Measurements from ENCODE around the gene ARAP2. TPM values are rescaled to one million over a fixed set of nuclear protein-coding genes. Genes with fewer than 3 reads are reported as not detected.

Gene ARAP2
- total RNA-seq, 1 donor from 2014 or later: 29.5 TPM

- intact Hi-C loops (cut with micrococcal nuclease): no loop called here
- Mint-ChIP-seq H3K4me1 (ENCODE audit: low read depth) (peaks cover 80% of the 10 kb centered on the region), H3K9me3 (peaks cover 13% of the 10 kb centered on the region), H3K27ac (peak overlapping the region; percentile 78), H3K4me3 (ENCODE audit: low read depth) (no peak overlapping the region), H3K27me3 (ENCODE audit: low read depth) (no peaks in the 10 kb centered on the region), H3K36me3 (ENCODE audit: low read depth) (peaks cover 25% of the 10 kb centered on the region)
- no peak for DNase-seq (ENCODE audit: low spot score)
These were observed 36.2 kb upstream of the ARAP2 start for GRCh38 chr4:36280555-36280954.

DNA sequence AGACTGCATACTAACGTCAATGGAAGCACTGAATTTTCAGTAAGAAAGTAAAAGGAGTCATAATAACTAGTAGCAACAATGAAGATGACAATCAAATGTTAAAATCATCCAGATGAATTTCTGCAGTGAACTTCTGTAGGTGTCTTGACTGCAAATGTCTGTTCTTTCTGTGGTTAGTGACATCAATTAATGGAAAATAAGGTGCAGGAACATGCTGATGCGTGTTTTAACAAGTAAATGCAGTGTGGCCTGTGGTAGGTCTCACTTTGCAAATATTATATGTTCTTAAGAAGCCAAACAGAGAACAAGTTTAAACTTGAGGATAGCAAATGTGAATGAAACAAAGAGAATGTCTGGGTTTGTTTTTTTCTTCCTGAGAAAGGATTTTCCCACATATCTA, 34.5 kb upstream of the ARAP2 start:
- DNase-seq (ENCODE audit: low spot score): no peak
- H3K4me3 Mint-ChIP-seq (ENCODE audit: low read depth): peak overlapping the region; percentile 3
- H3K4me1 Mint-ChIP-seq (ENCODE audit: low read depth): peaks cover 66% of the 10 kb centered on the region
- H3K9me3 Mint-ChIP-seq: peaks cover 8% of the 10 kb centered on the region
- peak overlapping the region; percentile 78 for H3K27ac Mint-ChIP-seq
- intact Hi-C loops (cut with micrococcal nuclease): loop anchor here (1.0 kb wide), 5 partner anchors 8 to 70 kb away; no protein-coding TSS in a partner anchor
- no peaks in the 10 kb centered on the region for H3K27me3 Mint-ChIP-seq (ENCODE audit: low read depth)
- peaks cover 15% of the 10 kb centered on the region for H3K36me3 Mint-ChIP-seq (ENCODE audit: low read depth)

- DNase-seq (ENCODE audit: low spot score): no peak
- Mint-ChIP-seq H3K27ac (peak overlapping the region; percentile 19), H3K27me3 (ENCODE audit: low read depth) (no peaks in the 10 kb centered on the region), H3K4me1 (ENCODE audit: low read depth) (peaks cover 67% of the 10 kb centered on the region), H3K36me3 (ENCODE audit: low read depth) (peaks cover 6% of the 10 kb centered on the region), H3K4me3 (ENCODE audit: low read depth) (no peak overlapping the region), H3K9me3 (peaks cover 7% of the 10 kb centered on the region)
- intact Hi-C loops (cut with micrococcal nuclease): no loop called here
These were observed 33.2 kb upstream of the ARAP2 start for GRCh38 chr4:36277533-36277932.

DNA sequence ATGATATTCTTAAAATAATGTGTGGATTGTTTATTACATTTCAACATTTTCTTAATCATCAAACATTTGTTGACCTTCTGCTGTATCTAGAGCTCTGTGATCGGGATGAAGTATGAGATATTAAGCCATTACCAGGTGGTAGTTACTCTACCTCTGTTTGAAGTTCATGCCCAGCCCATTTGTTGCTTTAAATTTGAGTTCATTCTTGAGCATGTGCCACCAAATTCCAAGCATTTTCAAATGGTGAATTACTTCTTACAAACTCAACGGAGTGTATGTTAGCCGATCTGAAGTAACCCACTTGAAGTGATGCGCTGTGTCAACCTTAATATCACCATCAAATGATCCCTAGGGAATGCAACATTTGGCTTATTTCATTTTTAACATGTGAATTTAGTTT, 29.8 kb upstream of the ARAP2 start:
- H3K27ac Mint-ChIP-seq: no peak overlapping the region
- H3K9me3 Mint-ChIP-seq: no peaks in the 10 kb centered on the region
- peaks cover 38% of the 10 kb centered on the region for H3K4me1 Mint-ChIP-seq (ENCODE audit: low read depth)
- no peak for DNase-seq (ENCODE audit: low spot score)
- H3K36me3 Mint-ChIP-seq (ENCODE audit: low read depth): no peaks in the 10 kb centered on the region
- H3K27me3 Mint-ChIP-seq (ENCODE audit: low read depth): no peaks in the 10 kb centered on the region
- intact Hi-C loops (cut with micrococcal nuclease): no loop called here
- H3K4me3 Mint-ChIP-seq (ENCODE audit: low read depth): no peak overlapping the region

DNA sequence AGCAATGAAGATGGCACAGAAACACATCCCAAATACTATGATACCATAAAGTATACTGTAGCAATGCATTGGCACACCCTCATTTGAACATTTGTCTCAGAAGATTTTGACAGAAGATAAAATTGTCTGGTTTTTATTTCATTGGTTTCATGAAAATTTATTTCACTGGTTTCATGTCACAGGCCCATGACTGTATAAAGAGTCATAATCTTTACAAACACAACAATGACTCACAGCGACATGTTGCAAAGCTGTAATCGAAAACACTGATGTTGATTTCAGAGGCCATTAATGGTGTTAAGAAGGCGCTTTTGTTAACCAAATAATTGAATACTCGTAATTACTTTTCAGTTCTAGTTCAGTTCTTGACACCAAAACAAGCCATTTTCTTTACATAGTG, 29.0 kb upstream of the ARAP2 start:
- no peak overlapping the region for H3K27ac Mint-ChIP-seq

GRCh38 chr4:36269533-36270173, 25.3 kb upstream of the ARAP2 start:
- Mint-ChIP-seq H3K27ac (peak overlapping the region; percentile 59), H3K27me3 (ENCODE audit: low read depth) (no peaks in the 10 kb centered on the region), H3K36me3 (ENCODE audit: low read depth) (no peaks in the 10 kb centered on the region), H3K9me3 (no peaks in the 10 kb centered on the region), H3K4me1 (ENCODE audit: low read depth) (peaks cover 43% of the 10 kb centered on the region), H3K4me3 (ENCODE audit: low read depth) (no peak overlapping the region)
- no peak for DNase-seq (ENCODE audit: low spot score)
- intact Hi-C loops (cut with micrococcal nuclease): loop anchor here (1.0 to 2.0 kb wide), 2 partner anchors 9 to 15 kb away; no protein-coding TSS in a partner anchor

More for the DNA sequence above, 29.0 kb upstream of the ARAP2 start:
- DNase-seq (ENCODE audit: low spot score): no peak
- intact Hi-C loops (cut with micrococcal nuclease): no loop called here
- Mint-ChIP-seq H3K4me1 (ENCODE audit: low read depth) (peaks cover 37% of the 10 kb centered on the region), H3K9me3 (no peaks in the 10 kb centered on the region), H3K27me3 (ENCODE audit: low read depth) (no peaks in the 10 kb centered on the region), H3K36me3 (ENCODE audit: low read depth) (no peaks in the 10 kb centered on the region), H3K4me3 (ENCODE audit: low read depth) (no peak overlapping the region)

- Mint-ChIP-seq H3K36me3 (ENCODE audit: low read depth) (no peaks in the 10 kb centered on the region), H3K4me1 (ENCODE audit: low read depth) (peaks cover 46% of the 10 kb centered on the region), H3K4me3 (ENCODE audit: low read depth) (no peak overlapping the region), H3K27me3 (ENCODE audit: low read depth) (no peaks in the 10 kb centered on the region), H3K27ac (peak overlapping the region; percentile 59), H3K9me3 (no peaks in the 10 kb centered on the region)
- no peak for DNase-seq (ENCODE audit: low spot score)
- intact Hi-C loops (cut with micrococcal nuclease): loop anchor here (1.0 to 2.0 kb wide), 2 partner anchors 9 to 14 kb away; no protein-coding TSS in a partner anchor
These were observed 24.8 kb upstream of the ARAP2 start for GRCh38 chr4:36269101-36269500.

- Mint-ChIP-seq H3K9me3 (no peaks in the 10 kb centered on the region), H3K4me3 (ENCODE audit: low read depth) (no peak overlapping the region), H3K36me3 (ENCODE audit: low read depth) (no peaks in the 10 kb centered on the region), H3K27me3 (ENCODE audit: low read depth) (no peaks in the 10 kb centered on the region), H3K4me1 (ENCODE audit: low read depth) (peaks cover 40% of the 10 kb centered on the region), H3K27ac (peak overlapping the region; percentile 7)
- DNase-seq (ENCODE audit: low spot score): no peak
- intact Hi-C loops (cut with micrococcal nuclease): loop anchor here (2.0 kb wide), 2 partner anchors 13 to 19 kb away; no protein-coding TSS in a partner anchor
These were observed 23.4 kb upstream of the ARAP2 start for GRCh38 chr4:36267486-36268268.

- DNase-seq (ENCODE audit: low spot score): no peak
- intact Hi-C loops (cut with micrococcal nuclease): no loop called here
- H3K4me3 Mint-ChIP-seq (ENCODE audit: low read depth): no peak overlapping the region
- no peak overlapping the region for H3K27ac Mint-ChIP-seq
- H3K27me3 Mint-ChIP-seq (ENCODE audit: low read depth): no peaks in the 10 kb centered on the region
- peaks cover 38% of the 10 kb centered on the region for H3K4me1 Mint-ChIP-seq (ENCODE audit: low read depth)
- no peaks in the 10 kb centered on the region for H3K9me3 Mint-ChIP-seq
- H3K36me3 Mint-ChIP-seq (ENCODE audit: low read depth): no peaks in the 10 kb centered on the region
These were observed 20.0 kb upstream of the ARAP2 start for GRCh38 chr4:36264207-36264826.

- H3K4me1 Mint-ChIP-seq (ENCODE audit: low read depth): peaks cover 22% of the 10 kb centered on the region
- no peaks in the 10 kb centered on the region for H3K27me3 Mint-ChIP-seq (ENCODE audit: low read depth)
- intact Hi-C loops (cut with micrococcal nuclease): no loop called here
- H3K36me3 Mint-ChIP-seq (ENCODE audit: low read depth): no peaks in the 10 kb centered on the region
- H3K9me3 Mint-ChIP-seq: peaks cover 3% of the 10 kb centered on the region
- DNase-seq (ENCODE audit: low spot score): no peak
- no peak overlapping the region for H3K4me3 Mint-ChIP-seq (ENCODE audit: low read depth)
- no peak overlapping the region for H3K27ac Mint-ChIP-seq
These were observed 16.4 kb upstream of the ARAP2 start for GRCh38 chr4:36260731-36261130.

DNA sequence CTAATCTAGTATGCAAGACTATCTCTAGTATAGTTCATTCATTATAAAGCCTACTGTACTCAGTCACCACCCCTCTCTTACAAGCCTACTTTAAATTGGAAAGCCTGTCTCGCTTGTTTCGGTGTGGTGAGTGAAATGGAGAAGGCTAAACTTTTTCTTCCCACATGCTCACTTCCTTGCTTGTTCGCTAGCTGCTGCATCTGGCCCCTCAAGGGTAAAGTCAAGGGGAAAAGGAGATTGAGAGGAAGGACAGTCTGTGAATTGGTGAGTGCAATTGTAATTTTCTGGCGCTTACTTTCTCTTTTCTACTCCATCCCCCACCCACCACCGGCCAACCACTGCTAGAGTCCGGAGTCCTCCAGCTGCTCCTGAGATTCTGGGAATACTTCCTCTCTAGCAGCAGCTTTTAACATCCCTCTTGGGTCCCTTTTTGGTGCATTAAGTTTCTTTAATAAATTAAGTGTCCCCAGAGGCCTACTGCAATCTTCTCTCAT, 12.1 kb upstream of the ARAP2 start:
- H3K36me3 Mint-ChIP-seq (ENCODE audit: low read depth): no peaks in the 10 kb centered on the region
- H3K27ac Mint-ChIP-seq: peak overlapping the region; percentile 53
- H3K4me3 Mint-ChIP-seq (ENCODE audit: low read depth): peak overlapping the region; percentile 45
- intact Hi-C loops (cut with micrococcal nuclease): no loop called here
- peaks cover 3% of the 10 kb centered on the region for H3K9me3 Mint-ChIP-seq
- peaks cover 45% of the 10 kb centered on the region for H3K4me1 Mint-ChIP-seq (ENCODE audit: low read depth)
- H3K27me3 Mint-ChIP-seq (ENCODE audit: low read depth): no peaks in the 10 kb centered on the region
- no peak for DNase-seq (ENCODE audit: low spot score)

- Mint-ChIP-seq H3K36me3 (ENCODE audit: low read depth) (no peaks in the 10 kb centered on the region), H3K9me3 (peaks cover 3% of the 10 kb centered on the region), H3K27me3 (ENCODE audit: low read depth) (no peaks in the 10 kb centered on the region), H3K4me3 (ENCODE audit: low read depth) (peak overlapping the region; percentile 64), H3K27ac (peak overlapping the region; percentile 90), H3K4me1 (ENCODE audit: low read depth) (peaks cover 45% of the 10 kb centered on the region)
- intact Hi-C loops (cut with micrococcal nuclease): loop anchor here (1.0 to 2.0 kb wide), 3 partner anchors 13 to 68 kb away; no protein-coding TSS in a partner anchor
- DNase-seq (ENCODE audit: low spot score): peak; percentile 57
These were observed 11.3 kb upstream of the ARAP2 start for GRCh38 chr4:36255577-36255976.

Data from activated T-helper 2 cell treated with anti-CD3 and anti-CD28 coated beads, Interferon-gamma antibody, Interleukin-2, Interleukin-4, amounts not matched to agents 10 μg/mL and 5 μg/mL and 100 μg/mL, durations not matched to agents 14 hours and 24 hours and 36 hours (primary cell).